Uterus (tissue), 2 donors: ENCODE data around the gene CALU.

Experiments used
- POLR2A ChIP-seq, 2 donors: fragments of 450-650 bp; IDR thresholded peaks; one replicate each; pipeline ENCODE4 v1.6.1; 2016; ENCODE audit warnings: antibody characterized with exemption in 2 of 2, mild to moderate bottlenecking in 1 of 2, moderate library complexity in 1 of 2
- TF ChIP-seq, protein P1 (sequence below), 4 experiments: fragments of 200-600 bp in 2 of 4; fragments of 450-650 bp in 2 of 4; sonication (generic) in 2 of 4; IDR thresholded peaks; one replicate each; pipeline ENCODE4 v1.5.1; 2016 to 2019; ENCODE audit warnings: antibody characterized with exemption in 4 of 4, mild to moderate bottlenecking in 2 of 4, moderate library complexity in 1 of 4

DNA sequence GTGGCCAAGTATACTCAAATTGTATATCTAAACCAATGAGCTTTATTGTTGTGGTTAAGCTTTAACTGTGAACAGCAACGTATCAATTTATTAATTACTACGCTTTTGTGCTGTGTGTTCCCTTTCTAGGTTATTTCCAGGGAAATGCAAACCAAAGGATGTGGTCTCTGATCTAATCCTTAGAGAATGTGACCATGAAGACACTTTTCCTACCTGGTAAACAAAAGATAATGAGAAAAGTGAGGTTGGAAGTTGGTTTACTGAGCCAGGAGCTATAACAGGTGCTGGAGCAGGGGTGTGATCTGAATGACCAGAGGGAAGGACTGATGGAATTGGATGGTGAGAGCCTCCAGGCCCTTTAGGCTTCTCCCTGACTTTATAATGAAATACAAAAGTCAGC, 25.4 kb upstream of the CALU start:
- TF ChIP-seq, protein P1, sequence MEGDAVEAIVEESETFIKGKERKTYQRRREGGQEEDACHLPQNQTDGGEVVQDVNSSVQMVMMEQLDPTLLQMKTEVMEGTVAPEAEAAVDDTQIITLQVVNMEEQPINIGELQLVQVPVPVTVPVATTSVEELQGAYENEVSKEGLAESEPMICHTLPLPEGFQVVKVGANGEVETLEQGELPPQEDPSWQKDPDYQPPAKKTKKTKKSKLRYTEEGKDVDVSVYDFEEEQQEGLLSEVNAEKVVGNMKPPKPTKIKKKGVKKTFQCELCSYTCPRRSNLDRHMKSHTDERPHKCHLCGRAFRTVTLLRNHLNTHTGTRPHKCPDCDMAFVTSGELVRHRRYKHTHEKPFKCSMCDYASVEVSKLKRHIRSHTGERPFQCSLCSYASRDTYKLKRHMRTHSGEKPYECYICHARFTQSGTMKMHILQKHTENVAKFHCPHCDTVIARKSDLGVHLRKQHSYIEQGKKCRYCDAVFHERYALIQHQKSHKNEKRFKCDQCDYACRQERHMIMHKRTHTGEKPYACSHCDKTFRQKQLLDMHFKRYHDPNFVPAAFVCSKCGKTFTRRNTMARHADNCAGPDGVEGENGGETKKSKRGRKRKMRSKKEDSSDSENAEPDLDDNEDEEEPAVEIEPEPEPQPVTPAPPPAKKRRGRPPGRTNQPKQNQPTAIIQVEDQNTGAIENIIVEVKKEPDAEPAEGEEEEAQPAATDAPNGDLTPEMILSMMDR (IDR thresholded peaks at IDR 0.05) = no peak
- no peak for TF ChIP-seq POLR2A (IDR thresholded peaks at IDR 0.05)
